ENCODE results near the gene ENO1. TPM values are rescaled to one million over a fixed set of nuclear protein-coding genes. Genes with fewer than 3 reads are reported as not detected.

ENO1 gene
- total RNA-seq, 1 donor, result 1,591 TPM

- no peak overlapping the region for H3K4me2 ChIP-seq (ENCODE audit: insufficient read depth, low read length)
- no peak for DNase-seq (ENCODE audit: insufficient read length, low spot score, missing footprints)
- TF ChIP-seq CTCF (IDR thresholded peaks at IDR 0.05; ENCODE audit: extremely low read depth, low read depth, low read length), result no peak
Measured at GRCh38 chr1:8844501-8845006, 33.9 kb downstream of the ENO1 start.

GRCh38 chr1:8841395-8841794, 37.1 kb downstream of the ENO1 start:
- no peak for DNase-seq (ENCODE audit: insufficient read length, low spot score, missing footprints)
- H3K79me2 ChIP-seq (ENCODE audit: insufficient read depth, low read length), result no peaks in the 10 kb centered on the region
- no peak overlapping the region for H3K27ac ChIP-seq (ENCODE audit: low read depth, low read length)
- H3K4me2 ChIP-seq (ENCODE audit: insufficient read depth, low read length), result no peak overlapping the region
- H3K4me1 ChIP-seq (ENCODE audit: insufficient read depth, low read length), result no peaks in the 10 kb centered on the region
- TF ChIP-seq CTCF (IDR thresholded peaks at IDR 0.05; ENCODE audit: extremely low read depth, low read depth, low read length), result no peak
- H3K36me3 ChIP-seq (ENCODE audit: insufficient read depth, low read length), result no peaks in the 10 kb centered on the region
- H2AFZ ChIP-seq (ENCODE audit: low read length), result no peak overlapping the region
- peaks cover 3% of the 10 kb centered on the region for H3K9me3 ChIP-seq (ENCODE audit: low read depth, low read length)
- peaks cover 13% of the 10 kb centered on the region for H3K27me3 ChIP-seq (ENCODE audit: insufficient read depth, low read length)
- no peak overlapping the region for H3K4me3 ChIP-seq (ENCODE audit: insufficient read depth, low read length)
- no peaks in the 10 kb centered on the region for H4K20me1 ChIP-seq (ENCODE audit: insufficient read depth, low read length)

More at GRCh38 chr1:8844501-8845006, 33.9 kb downstream of the ENO1 start:
- H3K79me2 ChIP-seq (ENCODE audit: insufficient read depth, low read length), result no peaks in the 10 kb centered on the region
- H2AFZ ChIP-seq (ENCODE audit: low read length), result no peak overlapping the region
- H3K36me3 ChIP-seq (ENCODE audit: insufficient read depth, low read length), result no peaks in the 10 kb centered on the region
- H4K20me1 ChIP-seq (ENCODE audit: insufficient read depth, low read length), result no peaks in the 10 kb centered on the region
- no peak overlapping the region for H3K27ac ChIP-seq (ENCODE audit: low read depth, low read length)
- peaks cover 3% of the 10 kb centered on the region for H3K9me3 ChIP-seq (ENCODE audit: low read depth, low read length)
- peaks cover 13% of the 10 kb centered on the region for H3K27me3 ChIP-seq (ENCODE audit: insufficient read depth, low read length)
- H3K4me3 ChIP-seq (ENCODE audit: insufficient read depth, low read length), result no peak overlapping the region
- H3K4me1 ChIP-seq (ENCODE audit: insufficient read depth, low read length), result no peaks in the 10 kb centered on the region

- H3K79me2 ChIP-seq (ENCODE audit: insufficient read depth, low read length), result no peaks in the 10 kb centered on the region
- H3K4me1 ChIP-seq (ENCODE audit: insufficient read depth, low read length), result no peaks in the 10 kb centered on the region
- no peak overlapping the region for H3K27ac ChIP-seq (ENCODE audit: low read depth, low read length)
- peaks cover 5% of the 10 kb centered on the region for H3K27me3 ChIP-seq (ENCODE audit: insufficient read depth, low read length)
- no peaks in the 10 kb centered on the region for H3K36me3 ChIP-seq (ENCODE audit: insufficient read depth, low read length)
- no peak overlapping the region for H3K4me2 ChIP-seq (ENCODE audit: insufficient read depth, low read length)
- H3K4me3 ChIP-seq (ENCODE audit: insufficient read depth, low read length), result no peak overlapping the region
- no peak overlapping the region for H2AFZ ChIP-seq (ENCODE audit: low read length)
- peaks cover 3% of the 10 kb centered on the region for H3K9me3 ChIP-seq (ENCODE audit: low read depth, low read length)
- H4K20me1 ChIP-seq (ENCODE audit: insufficient read depth, low read length), result no peaks in the 10 kb centered on the region
- no peak for DNase-seq (ENCODE audit: insufficient read length, low spot score, missing footprints)
- no peak for TF ChIP-seq CTCF (IDR thresholded peaks at IDR 0.05; ENCODE audit: extremely low read depth, low read depth, low read length)
Measured at GRCh38 chr1:8839990-8840389, 38.5 kb downstream of the ENO1 start.

- Histone ChIP-seq H2AFZ (ENCODE audit: low read length) (no peak overlapping the region), H3K4me2 (ENCODE audit: insufficient read depth, low read length) (no peak overlapping the region), H3K4me3 (ENCODE audit: insufficient read depth, low read length) (no peak overlapping the region), H3K4me1 (ENCODE audit: insufficient read depth, low read length) (no peaks in the 10 kb centered on the region), H4K20me1 (ENCODE audit: insufficient read depth, low read length) (no peaks in the 10 kb centered on the region), H3K27ac (ENCODE audit: low read depth, low read length) (no peak overlapping the region), H3K36me3 (ENCODE audit: insufficient read depth, low read length) (no peaks in the 10 kb centered on the region), H3K79me2 (ENCODE audit: insufficient read depth, low read length) (no peaks in the 10 kb centered on the region), H3K9me3 (ENCODE audit: low read depth, low read length) (no peaks in the 10 kb centered on the region), H3K27me3 (ENCODE audit: insufficient read depth, low read length) (peaks cover 4% of the 10 kb centered on the region)
- no peak for DNase-seq (ENCODE audit: insufficient read length, low spot score, missing footprints)
- no peak for TF ChIP-seq CTCF (IDR thresholded peaks at IDR 0.05; ENCODE audit: extremely low read depth, low read depth, low read length)
Measured at GRCh38 chr1:8835941-8836643, 42.4 kb downstream of the ENO1 start.

Data from osteoblast (primary cell).